Ovary (tissue), 9 donors: Measurements from ENCODE around the gene TRMU. TPM values are rescaled to one million over a fixed set of nuclear protein-coding genes. Genes with fewer than 3 reads are reported as not detected.

Source experiments
- DNase-seq, 5 donors: peaks; one replicate each; pipeline ENCODE4 v3.0.0-alpha.2; 2019 to 2020
- H3K27ac ChIP-seq, 2 donors: fragments of 200-600 bp; one replicate each; pipeline versions ENCODE4 v1.5.1 to v1.8.0; 2019 to 2022
- H3K27me3 ChIP-seq: fragments of 200-600 bp; one replicate; pipeline ENCODE4 v1.8.0; 2022
- H3K36me3 ChIP-seq: fragments of 200-600 bp; sonication (generic); one replicate; pipeline ENCODE4 v1.5.1; 2019
- H3K4me1 ChIP-seq: one replicate; pipeline ENCODE4 v1.8.1; 2013; ENCODE audit warnings: mild to moderate bottlenecking, moderate library complexity; ENCODE audit not compliant: insufficient read depth
- H3K4me3 ChIP-seq: fragments of 200-600 bp; sonication (generic); one replicate; pipeline ENCODE4 v1.5.1; 2017
- H3K9me3 ChIP-seq, 2 donors: fragments of 200-600 bp in 1 of 2; sonication (generic) in 1 of 2; one replicate each; pipeline versions ENCODE4 v1.5.1 to v1.8.1; 2013 to 2019; ENCODE audit warnings: mild to moderate bottlenecking in 1 of 2, moderate library complexity in 1 of 2
- EP300 ChIP-seq: sonication (generic); formaldehyde crosslinking; IDR thresholded peaks from one replicate; pipeline ENCODE4 v1.6.1; 2017; ENCODE audit warnings: antibody characterized with exemption
- POLR2A ChIP-seq: fragments of 450-650 bp; IDR thresholded peaks from one replicate; pipeline ENCODE4 v1.6.1; 2017; ENCODE audit warnings: antibody characterized with exemption, mild to moderate bottlenecking, moderate library complexity
- WGBS, 3 donors: extraction: QIAGEN DNeasy Blood & Tissue Kit in 1 of 3; methylation state at CpG; one replicate each; pipeline versions ENCODE4 v1.1.5 to v1.1.7; 2013 to 2017; 5-methylcytosine and 5-hydroxymethylcytosine counted together
- intact Hi-C, 4 donors: fragments of 100-400 bp; cut with DNase I; formaldehyde crosslinking; loops; one replicate each; pipeline versions ENCODE4 v1.11.0 to v1.15.1; 2022 to 2023
- polyA plus RNA-seq, 2 donors: library from polyadenylated mRNA; stranded (reverse); fragments of 200-250 nt in 1 of 2; fragments of 350-450 nt in 1 of 2; fragmentation: Illumina TruSeq in 1 of 2; extraction: RNeasy Lipid Tissue Mini Kit (QIAGEN cat#74804) in 1 of 2; gene quantifications; one replicate each; pipeline ENCODE4 v1.2.3, GENCODE V29; 2013 to 2014
- total RNA-seq, 7 donors: library from RNA; depleted of rRNA in 2 of 7; stranded (reverse); fragments of >200 nt in 2 of 7; fragmentation: NEBNext Ultra II Directional in 3 of 7; extraction: Animal tissue kit (Norgen Biotek cat#: 25700) in 3 of 7; gene quantifications; one replicate each; pipeline versions ENCODE4 v1.1.0 to v1.2.4, GENCODE V29; 2016 to 2023
- TF ChIP-seq, protein P1 (sequence below), 3 donors: fragments of 450-650 bp in 2 of 3; fragments of 200-600 bp in 1 of 3; IDR thresholded peaks; one replicate each; pipeline versions ENCODE4 v1.5.1 to v1.8.0; 2016 to 2022; ENCODE audit warnings: antibody characterized with exemption in 3 of 3, mild to moderate bottlenecking in 1 of 3
- donor health status: DM: no; HTN: no; CAD: no; lungs with moderate emphysema.
- donor health status: DM: no; HTN: no; CAD: no.
- donor health status: Bipolar disorder and iron deficiency.
- donor health status: DM: yes; HTN: yes; CAD: no.
- donor health status: DM: no; HTN: no; CAD: no.
- donor health status: DM: yes; HTN: yes; CAD: no.

TRMU gene
- total and polyA plus RNA-seq, 9 donors, result 15.2 to 35.0 (median 30.3) TPM

DNA sequence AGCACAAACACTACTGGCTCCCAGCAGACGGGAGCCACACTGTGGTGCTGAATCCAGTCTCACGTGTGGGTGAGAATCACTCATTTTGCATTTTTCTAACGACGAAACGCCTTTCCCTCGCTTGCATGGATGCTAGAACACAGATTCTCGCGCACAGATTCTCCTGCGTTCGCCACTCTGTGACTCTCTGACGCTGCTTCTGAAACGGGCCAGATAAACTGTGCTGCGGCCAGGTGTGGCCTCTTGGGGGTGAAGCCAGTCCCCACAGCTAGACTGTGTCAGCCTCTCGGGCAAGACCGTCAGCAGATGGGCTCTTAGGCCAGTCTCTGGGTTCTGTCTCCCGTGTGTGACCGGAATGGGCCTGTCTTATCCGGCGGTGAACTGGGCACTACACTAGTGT, 44.6 kb downstream of the TRMU start:
- intact Hi-C loops, result no loop called here
- no peak for TF ChIP-seq POLR2A
- TF ChIP-seq EP300, result no peak
- TF ChIP-seq, protein P1, sequence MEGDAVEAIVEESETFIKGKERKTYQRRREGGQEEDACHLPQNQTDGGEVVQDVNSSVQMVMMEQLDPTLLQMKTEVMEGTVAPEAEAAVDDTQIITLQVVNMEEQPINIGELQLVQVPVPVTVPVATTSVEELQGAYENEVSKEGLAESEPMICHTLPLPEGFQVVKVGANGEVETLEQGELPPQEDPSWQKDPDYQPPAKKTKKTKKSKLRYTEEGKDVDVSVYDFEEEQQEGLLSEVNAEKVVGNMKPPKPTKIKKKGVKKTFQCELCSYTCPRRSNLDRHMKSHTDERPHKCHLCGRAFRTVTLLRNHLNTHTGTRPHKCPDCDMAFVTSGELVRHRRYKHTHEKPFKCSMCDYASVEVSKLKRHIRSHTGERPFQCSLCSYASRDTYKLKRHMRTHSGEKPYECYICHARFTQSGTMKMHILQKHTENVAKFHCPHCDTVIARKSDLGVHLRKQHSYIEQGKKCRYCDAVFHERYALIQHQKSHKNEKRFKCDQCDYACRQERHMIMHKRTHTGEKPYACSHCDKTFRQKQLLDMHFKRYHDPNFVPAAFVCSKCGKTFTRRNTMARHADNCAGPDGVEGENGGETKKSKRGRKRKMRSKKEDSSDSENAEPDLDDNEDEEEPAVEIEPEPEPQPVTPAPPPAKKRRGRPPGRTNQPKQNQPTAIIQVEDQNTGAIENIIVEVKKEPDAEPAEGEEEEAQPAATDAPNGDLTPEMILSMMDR (IDR thresholded peaks at IDR 0.05), result no peak
- 70 to 88% (median 77%) methylated on average over 19 of the region's 19 CpGs for WGBS, 3 donors

DNA sequence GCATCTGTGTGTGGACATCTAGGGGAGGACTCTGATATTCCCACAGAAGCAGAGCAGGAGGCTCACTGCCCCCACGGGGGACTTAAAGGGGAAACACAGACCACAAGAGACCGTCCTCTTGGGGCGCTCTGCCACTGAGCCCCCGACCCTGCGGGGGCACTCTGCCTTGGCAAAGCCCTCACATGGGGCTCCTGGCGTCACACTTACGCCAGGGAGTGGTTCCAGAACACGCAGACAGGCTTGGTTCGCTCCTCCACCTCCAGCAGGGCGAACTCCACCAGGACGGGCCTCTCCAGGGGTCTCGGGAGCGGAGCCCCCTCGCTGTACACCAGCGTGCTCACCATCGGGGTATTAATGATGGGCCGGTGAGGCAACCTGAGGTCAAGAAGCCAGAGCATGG, 45.1 kb downstream of the TRMU start:
- H3K36me3 ChIP-seq, result no peaks in the 10 kb centered on the region
- H3K9me3 ChIP-seq, result no peaks in the 10 kb centered on the region
- no peak overlapping the region for H3K27ac ChIP-seq
- H3K4me3 ChIP-seq, result no peak overlapping the region
- TF ChIP-seq EP300 (no peak), POLR2A (no peak)
- TF ChIP-seq, protein P1 (IDR thresholded peaks at IDR 0.05), result no peak
- intact Hi-C loops, result no loop called here
- no peaks in the 10 kb centered on the region for H3K27me3 ChIP-seq
- no peaks in the 10 kb centered on the region for H3K4me1 ChIP-seq
- 90 to 92% (median 90%) methylated on average over 17 of the region's 17 CpGs for WGBS, 3 donors
- DNase-seq, result no peak

More for the DNA sequence above, 44.6 kb downstream of the TRMU start:
- no peaks in the 10 kb centered on the region for H3K27me3 ChIP-seq
- H3K9me3 ChIP-seq, result no peaks in the 10 kb centered on the region
- H3K36me3 ChIP-seq, result no peaks in the 10 kb centered on the region
- DNase-seq, result no peak
- no peak overlapping the region for H3K4me3 ChIP-seq
- no peak overlapping the region for H3K27ac ChIP-seq
- no peaks in the 10 kb centered on the region for H3K4me1 ChIP-seq

DNA sequence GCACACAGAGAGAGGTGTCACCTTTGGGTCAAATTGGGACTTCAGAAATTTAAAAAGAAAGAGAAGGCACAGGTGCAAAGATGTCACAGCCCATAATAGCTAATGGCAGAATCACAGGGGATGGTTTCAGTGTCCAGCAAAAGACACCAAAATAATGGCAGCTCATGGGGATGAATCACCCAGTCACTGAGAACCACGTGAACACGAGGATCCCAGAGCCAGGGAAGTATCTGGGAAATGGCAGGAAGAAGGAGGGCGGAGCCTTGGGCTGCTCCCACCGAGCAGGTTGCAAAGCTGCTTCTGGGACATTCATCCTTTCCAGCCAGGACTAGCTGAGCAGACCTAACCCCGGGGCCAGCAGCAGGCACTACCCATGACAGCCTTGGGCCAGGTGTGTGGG, 45.6 kb downstream of the TRMU start:
- Histone ChIP-seq H3K4me1 (no peaks in the 10 kb centered on the region), H3K9me3 (no peaks in the 10 kb centered on the region), H3K27ac (no peak overlapping the region), H3K27me3 (no peaks in the 10 kb centered on the region), H3K4me3 (no peak overlapping the region), H3K36me3 (no peaks in the 10 kb centered on the region)
- TF ChIP-seq, protein P1 (IDR thresholded peaks at IDR 0.05), result no peak
- TF ChIP-seq POLR2A (no peak), EP300 (no peak)
- 51 to 57% (median 52%) methylated on average over 5 of the region's 5 CpGs for WGBS, 3 donors
- intact Hi-C loops, result no loop called here
- DNase-seq, result no peak

DNA sequence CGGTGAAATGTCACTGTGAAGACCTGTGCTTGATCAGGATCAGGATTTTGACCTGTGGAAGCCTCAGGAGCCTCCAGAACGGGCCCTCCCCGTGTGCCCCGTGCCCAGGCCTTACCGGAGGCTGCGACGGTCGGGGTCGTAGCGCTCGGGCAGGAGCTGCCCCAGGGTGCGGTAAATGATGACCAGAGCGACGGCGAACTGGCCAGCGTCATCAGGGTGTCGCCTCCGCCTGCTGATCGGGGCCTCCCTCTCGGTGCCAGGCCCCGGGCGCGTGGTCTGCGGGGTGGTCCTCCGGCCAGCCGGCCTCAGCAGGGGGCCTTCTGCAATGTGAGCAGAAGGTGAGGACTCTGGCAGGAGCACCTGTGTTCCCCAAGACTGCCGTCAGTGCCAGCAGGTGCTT, 46.2 kb downstream of the TRMU start:
- no peak for DNase-seq
- H3K4me3 ChIP-seq, result no peak overlapping the region
- H3K27me3 ChIP-seq, result no peaks in the 10 kb centered on the region
- H3K4me1 ChIP-seq, result no peaks in the 10 kb centered on the region
- no peaks in the 10 kb centered on the region for H3K9me3 ChIP-seq
- 91 to 96% (median 96%) methylated on average over 26 to 27 of the region's 27 CpGs for WGBS, 3 donors
- H3K27ac ChIP-seq, result no peak overlapping the region
- intact Hi-C loops, result no loop called here
- TF ChIP-seq, protein P1 (IDR thresholded peaks at IDR 0.05), result no peak
- TF ChIP-seq EP300 (no peak), POLR2A (no peak)
- H3K36me3 ChIP-seq, result no peaks in the 10 kb centered on the region

DNA sequence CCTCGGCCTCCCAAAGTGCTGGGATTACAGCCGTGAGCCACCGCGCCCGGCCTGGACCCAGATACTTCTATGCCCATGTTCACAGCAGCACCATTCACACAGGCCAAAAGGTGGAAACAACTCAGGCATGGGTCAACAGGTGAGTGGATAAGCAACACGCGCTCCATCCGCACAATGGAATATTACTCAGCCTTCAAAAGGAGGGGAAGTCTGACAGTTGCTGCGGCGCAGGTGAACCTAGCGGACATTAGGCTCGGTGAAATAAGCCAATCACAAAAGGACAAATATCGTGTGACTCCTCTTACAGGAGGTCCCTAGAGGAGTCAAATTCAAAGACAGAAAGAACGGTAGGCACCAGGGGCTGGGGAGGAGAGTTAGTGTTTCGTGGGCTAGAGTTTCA, 47.0 kb downstream of the TRMU start:
- Histone ChIP-seq H3K9me3 (no peaks in the 10 kb centered on the region), H3K27ac (no peak overlapping the region), H3K36me3 (no peaks in the 10 kb centered on the region), H3K27me3 (no peaks in the 10 kb centered on the region), H3K4me1 (no peaks in the 10 kb centered on the region), H3K4me3 (no peak overlapping the region)
- TF ChIP-seq POLR2A (no peak), EP300 (no peak)
- TF ChIP-seq, protein P1 (IDR thresholded peaks at IDR 0.05), result no peak
- intact Hi-C loops, result no loop called here
- WGBS, 3 donors, result 89 to 97% (median 96%) methylated on average over 15 of the region's 15 CpGs
- no peak for DNase-seq
